IPS-NIHi11 (cell line): Measurements from ENCODE around the gene ALAS1.

ENCODE experiments used
- DNase-seq: peaks from one replicate; pipeline ENCODE4 v3.0.0; 2012; ENCODE audit warnings: mixed read lengths, low spot score

The ALAS1 gene

DNA sequence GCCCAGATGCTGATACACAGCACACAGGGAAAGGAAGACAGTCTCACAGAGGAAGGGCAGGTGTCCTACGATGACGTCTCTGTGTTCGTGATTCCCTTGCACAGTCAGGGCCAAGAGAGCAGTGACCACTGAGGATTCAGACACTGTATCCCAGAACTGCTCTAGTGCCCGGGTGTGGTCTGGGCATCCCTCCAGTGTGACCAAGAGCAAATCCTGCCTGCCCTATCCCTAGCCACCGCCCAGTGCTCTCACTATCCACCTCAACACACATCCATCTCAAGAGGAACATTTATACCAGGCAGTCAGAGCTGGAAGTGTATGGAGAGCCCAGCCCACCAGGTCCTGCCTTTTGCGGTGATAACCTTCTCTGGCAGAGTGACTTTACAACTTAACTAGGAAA is 51.7 kb downstream of the ALAS1 start:
- DNase-seq: no peak

DNA sequence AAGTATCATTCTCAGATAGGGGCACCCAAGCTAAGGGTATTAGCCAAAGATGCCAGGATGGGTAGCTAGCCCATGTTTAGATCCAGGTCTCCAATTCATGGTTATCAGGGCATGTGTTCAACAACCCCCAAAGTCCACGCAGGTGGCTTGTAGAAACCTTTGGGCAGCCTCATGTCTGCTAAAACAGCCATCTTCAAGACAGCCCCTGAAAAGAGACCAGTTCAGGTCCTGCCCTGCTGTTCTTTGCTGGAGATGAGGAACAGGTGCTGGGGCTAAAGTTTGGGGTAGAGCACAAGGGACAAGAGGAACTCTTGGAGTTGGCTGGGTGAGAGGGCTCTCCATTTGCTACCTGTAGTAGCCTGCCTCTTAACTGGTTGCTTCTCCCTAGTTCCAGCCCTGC is 52.2 kb downstream of the ALAS1 start:
- no peak for DNase-seq

DNA sequence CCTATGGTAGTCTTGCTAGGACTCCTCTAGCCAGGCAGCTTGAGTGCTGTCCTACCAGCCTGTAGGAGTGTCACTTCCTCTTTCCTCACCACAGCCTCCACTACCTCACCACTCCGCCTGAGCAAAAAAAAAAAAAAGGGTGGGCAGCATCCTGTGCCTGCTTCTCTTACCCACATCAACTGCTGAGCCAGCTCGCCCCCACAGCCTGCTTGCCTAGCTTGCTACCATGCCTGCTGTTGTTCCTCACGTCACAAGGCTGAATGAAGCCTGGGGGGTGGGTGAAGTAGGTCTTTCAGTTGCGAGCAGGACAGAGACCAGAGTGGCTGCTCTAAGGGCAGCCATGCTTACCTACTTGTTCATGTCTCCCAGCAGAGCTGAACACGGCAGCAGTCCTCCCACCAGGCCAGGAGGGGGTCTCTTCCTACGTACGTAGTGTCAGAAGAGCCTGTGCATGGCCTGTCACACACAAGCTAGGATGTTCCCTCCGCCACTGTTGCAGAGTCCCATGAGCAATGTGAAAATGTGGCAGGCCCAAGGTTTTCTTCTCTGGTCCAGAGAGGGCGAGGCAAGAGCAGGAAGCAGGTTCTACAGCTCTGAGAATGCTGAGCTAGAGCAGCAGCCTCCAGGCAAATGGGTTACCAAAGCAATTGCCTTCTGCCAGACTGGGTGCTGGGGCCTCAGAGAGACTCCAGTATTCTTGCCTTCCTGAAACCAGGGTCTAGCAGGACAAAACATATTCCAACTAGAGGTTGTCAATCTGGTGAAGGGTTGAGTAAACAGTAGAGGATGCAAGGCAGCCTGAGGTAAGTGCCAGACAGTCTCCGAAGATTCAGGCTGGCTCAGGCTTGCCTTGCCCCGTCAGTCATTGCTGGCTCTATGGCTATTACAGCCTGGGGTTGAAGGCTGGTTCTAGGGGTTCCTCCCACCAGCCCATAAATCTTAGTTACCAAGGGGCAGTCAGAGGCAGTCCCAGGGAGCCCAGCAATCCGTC is 55.6 kb downstream of the ALAS1 start:
- no peak for DNase-seq

DNA sequence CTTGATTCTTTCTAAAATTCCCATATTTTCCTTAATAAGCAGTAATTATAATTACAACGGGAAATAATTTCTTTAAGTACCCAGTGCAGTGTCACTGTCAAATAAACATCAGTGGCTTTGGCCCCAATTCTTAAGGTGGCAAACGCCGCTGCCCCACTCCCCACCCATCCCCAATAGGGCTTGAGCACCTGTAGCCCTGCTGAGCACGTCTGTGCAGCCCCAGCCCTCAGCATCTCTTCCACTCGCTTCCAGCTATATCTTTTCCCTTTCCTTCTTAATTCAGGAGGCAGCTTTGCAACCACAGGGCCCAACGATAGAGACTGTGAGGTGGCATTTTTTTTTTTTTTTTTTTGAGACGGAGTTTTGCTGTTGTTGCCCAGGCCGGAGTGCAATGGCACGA is 56.6 kb downstream of the ALAS1 start:
- no peak for DNase-seq

GRCh38 chr3:52256159-52256558 is 58.2 kb downstream of the ALAS1 start:
- DNase-seq: no peak

DNA sequence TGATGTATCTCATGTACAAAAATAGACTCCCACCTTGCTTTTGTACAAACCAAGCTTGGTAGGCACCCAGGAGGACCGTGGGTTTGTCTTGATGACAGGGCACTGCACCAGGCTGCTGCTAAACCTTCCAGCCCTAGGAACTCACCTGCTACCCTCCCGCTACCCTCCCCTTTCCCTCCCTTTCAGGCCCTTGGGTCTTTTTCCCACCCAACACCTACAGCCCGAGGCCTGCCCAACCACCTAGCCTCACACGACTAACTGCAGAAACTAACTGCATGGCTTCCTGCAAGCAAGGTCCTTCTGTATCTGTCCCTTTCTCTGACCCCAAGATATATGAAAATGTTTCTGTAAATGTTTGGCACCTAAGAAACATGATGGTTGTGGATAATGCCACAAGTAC is 58.7 kb downstream of the ALAS1 start:
- no peak for DNase-seq

DNA sequence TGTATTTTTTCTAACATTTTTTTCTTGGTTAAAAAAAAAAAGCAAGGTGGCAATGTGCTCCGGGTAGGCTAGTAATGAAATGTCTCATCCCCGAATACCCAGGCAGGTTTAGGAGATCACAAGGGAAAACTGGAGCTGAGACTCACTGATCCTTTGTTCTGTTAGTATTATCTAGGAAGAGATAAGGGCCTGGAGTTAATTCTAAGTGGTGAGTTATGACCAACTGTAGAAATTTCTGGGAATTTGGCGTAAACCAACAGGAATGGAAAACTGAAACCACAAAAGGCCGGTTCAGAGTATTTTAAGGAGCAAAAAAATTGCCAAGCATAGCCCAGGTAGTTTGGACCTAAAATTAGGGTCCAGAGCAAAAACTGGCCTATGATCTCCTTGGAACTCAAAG is 60.0 kb downstream of the ALAS1 start:
- no peak for DNase-seq

- DNase-seq: no peak
Observed at GRCh38 chr3:52259035-52259434, 61.1 kb downstream of the ALAS1 start.

- no peak for DNase-seq
Observed at GRCh38 chr3:52259448-52259847, 61.5 kb downstream of the ALAS1 start.

DNA sequence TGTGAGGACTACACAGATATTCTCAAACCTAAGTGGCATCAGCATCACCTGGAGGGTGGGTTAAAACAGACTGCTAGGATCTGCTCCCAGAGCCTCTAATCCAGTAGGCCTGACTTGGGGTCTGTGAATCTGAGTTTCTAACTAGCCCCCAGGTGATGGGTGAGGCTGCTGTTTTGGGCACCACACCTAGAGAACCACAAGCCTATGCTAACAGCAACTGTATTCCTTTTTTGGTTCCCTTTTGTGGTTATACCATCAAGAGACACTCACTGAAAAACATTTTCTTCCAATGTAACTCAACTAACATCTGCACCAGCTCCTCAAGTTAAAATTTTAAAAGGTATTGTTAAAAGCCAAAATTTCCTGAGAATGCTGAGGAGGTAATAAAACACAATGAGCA is 64.5 kb downstream of the ALAS1 start:
- no peak for DNase-seq
